Embryonic facial prominence (tissue), 1 donor: Measurements from ENCODE around the gene AMBRA1.
"Not testable (repeated sequence)": the region's sequence is repeated elsewhere in the genome, so short reads cannot be mapped to it uniquely, and the experiment has no call there.

Experiments used
- DNase-seq: peaks from one replicate; pipeline ENCODE4 v3.0.0-alpha.2; 2016; ENCODE audit errors: extremely low spot score

Gene AMBRA1

DNA sequence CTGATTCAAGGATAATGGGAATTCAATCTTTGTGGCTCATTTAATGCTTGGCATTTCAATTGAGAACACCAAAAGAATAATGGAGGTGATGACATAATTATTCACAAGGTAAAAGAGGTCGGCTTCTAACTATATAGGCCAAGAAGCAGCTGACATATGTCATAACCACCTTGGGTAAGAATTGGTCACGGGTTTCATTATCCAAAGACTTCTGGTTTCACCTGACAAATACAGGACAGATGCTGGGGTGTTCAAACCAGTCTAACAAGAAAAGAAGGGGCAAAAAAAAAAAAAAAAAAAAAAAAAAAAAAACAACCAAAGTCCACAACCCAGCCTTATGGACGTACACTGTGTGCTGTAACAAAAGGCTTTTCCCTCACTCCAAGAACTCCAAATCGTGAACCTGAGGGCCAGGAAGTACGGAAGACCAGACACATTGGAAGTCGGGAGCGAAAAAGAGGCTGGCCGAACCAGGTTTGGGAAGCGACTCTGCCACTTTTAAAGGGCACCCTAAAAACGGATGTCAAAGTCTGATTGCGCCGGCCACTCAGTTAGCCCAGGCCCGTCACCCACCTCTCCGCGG lies 22.8 kb upstream of the AMBRA1 start:
- peak; percentile 17 for DNase-seq

DNA sequence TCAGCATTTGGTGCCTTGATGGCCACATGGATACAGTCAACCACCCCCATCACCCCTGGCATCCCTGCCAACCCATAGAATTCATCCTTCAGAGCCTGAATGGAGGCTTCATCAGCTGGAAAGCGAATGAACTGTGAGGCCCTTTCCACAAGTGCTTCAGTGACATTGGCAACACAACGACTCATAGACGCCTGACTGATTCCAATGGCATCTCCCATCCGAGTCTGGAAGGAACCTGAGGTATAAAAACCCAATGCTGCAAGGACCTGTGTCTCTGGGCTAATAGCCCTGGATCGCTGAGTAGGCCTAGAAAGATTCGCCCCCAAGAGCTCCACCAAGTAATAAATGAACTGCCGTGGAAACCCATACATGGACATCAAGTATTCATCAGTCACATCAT lies 21.9 kb upstream of the AMBRA1 start:
- DNase-seq, result no peak

DNA sequence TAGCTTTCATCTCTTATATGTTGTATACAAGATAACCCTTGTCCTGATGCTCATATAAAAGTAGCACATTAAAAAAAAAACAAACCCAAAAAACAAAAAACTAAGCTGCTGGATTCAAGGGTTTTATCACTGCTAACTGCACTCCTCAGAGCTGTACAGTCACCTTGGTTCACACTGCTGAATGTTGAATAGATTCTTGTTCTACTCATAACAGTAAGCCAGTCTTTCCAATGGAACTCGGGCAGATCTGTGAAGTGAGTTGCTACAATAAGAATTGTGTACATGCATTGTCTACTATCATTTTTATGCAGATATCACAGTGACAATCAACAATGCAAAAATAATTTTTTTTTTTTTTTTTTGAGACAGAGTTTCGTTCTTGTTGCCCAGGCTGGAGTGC lies 18.5 kb upstream of the AMBRA1 start:
- DNase-seq, result no peak

DNA sequence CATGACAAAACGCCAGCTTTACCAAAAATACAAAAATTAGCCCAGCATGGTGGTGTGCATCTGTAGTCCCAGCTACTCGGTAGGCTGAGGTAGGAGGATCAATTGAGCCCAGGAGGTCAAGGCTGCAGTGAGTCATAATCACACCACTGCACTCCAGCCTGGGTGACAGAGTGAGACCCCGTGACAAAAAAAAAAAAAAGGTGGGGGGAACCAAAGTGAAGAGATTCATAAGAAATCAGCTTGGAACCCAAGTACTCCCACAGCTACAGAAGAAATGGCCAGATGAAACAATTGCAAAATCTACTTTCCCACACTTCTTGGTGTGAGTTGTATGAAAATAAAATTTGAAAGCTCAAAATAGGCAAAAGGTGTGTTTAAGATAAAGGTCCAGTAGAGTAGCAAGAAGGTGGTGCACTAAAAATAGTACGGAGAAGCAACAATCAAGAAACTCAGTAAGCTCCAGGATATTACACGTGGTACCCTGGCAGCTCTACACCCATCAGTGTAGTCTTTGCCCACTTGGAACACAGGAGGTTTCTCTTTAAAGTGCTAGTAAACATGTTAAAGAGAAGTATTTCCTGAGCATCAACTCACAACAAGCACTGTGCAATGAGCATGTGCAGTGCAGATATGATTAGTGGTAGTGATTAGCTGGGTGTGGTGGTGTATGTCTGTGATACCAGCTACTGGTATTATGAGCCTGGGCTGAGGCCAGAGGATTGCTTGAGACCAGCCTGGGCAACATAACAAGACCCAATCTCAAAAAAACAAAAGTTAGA lies 17.9 kb upstream of the AMBRA1 start:
- DNase-seq, result no peak

DNA sequence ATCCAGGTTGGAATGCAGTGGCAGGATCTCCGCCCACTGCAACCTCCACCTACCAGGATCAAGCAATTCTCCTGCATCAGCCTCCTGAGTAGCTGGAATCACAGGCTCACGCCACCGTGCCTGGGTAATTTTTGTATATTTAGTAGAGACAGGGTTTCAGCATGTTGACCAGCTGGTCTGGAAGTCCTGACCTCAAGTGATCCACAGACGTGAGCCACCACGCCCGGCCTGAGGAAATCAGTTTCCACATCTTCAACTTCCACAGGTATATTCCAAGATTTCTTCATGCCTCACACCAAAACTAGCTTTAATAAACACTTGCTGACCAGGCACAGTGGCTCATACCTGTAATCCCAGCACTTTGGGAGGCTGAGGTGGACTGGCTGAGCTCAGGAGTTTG lies 15.6 kb upstream of the AMBRA1 start:
- no peak for DNase-seq

DNA sequence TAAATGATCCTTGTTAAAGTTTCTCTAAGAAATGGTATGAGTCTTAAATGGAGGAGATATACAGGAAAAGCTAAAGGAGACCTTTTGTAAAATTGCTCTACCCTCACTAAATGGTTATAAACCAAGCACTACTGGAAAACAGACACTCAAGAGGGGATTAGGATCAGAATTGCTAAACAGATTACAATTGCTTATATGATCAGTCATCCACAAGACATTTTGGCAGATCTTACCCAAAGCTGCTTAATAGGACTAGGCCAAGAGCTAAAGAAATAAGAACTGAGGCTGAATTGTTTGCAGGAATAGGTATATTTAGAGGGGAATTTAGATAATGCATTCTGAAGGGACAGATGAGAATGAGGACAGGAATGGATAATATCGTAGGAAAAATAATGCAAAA lies 13.7 kb upstream of the AMBRA1 start:
- no peak for DNase-seq

DNA sequence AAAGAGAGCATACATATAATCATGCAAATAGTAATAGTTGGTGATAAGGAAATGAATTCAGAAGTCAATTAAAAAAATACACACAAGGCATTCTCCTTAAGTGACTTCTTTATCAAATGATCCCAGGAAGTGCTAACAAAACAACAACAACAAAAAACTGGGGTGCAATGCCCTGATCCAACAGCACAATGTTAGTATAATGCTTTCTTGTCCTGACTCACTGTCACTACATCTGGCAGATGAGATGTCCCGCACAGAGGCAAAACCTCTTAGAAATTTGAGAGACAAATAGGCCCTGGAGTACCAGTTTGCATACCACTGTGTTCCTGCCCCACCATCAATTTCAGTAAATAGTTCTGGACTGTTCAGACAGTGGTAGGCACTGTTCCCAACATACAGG lies 11.0 kb upstream of the AMBRA1 start:
- no peak for DNase-seq

DNA sequence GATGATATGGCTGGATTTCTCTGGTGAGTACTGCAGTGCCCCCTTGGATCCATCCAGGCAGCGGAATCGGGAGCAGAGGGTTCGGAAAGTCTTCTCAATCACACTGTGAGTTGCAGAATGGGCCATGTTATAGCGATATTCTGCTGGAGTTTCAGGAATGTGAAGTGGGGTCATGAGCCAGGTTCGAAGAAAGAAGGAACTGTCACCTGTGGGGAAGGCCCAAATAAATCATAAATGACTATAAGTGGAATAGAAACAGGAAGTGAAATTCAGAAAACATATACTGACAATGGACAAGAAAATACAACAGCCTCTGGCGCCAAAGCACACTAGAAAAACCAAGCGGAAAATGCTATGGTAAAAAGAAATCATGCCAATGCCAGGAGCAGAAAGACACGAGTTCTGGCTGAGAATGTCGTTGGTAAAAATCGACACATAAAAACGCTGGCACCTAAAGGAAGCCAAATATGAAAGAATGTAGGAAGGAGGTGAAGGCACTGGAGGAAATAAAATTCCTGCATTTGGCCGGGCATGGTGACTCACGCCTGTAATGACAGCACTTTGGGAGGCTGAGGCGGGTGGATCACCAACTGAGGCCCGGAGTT lies 10.0 kb upstream of the AMBRA1 start:
- no peak for DNase-seq

DNA sequence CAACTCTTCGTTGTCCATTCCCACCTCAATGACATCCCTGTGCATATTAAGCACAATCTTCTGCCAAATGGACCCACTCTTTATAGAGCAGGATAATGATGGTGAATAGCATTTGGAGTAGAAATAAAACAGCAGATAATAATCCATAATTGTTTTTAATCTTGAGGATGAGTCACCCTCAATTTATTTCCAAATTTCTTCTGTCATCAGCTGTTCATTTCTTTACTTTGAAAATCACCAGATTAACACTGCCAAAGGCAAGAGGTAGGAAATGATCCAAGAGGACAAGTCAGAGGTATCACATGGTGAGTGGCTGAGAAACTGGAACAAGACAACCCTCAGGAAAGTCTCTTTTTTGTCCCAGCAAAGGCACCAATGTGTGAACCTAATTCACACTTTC lies 7.3 kb upstream of the AMBRA1 start:
- DNase-seq, result no peak

DNA sequence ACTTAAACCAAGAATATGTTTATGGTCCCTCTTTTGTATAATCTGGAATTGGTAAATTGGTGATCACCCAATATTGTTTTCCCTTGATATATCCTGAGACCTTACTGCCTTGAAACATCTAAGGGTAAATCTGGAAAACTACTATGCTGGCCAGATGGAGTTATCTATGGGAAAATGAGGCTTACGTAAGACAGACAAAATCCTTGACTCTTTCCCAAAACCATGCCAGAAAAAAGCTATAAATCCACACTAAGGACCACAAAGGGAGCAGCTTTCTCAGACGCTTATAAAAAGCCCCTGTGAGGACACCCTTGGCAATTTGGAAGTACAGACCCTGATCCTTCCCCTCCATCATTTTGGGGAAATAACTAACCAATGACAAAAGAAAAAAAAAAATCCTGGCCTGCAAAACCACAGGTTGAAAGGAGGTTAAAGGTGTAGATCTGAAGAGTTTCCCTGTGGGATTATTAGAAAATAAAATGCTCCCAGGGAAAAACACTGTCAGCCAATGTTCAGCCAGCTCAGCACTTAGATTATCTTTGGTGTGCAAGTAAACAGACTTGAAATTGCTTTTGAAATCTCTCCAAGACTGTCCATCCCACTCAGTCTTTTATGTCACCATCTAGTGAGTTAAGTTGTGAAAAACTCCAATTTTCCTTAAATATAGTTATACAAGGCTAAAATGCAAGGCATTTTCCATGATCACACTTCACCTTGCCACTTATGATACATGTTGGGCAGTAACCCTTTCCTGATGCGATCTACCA lies 6.6 kb upstream of the AMBRA1 start:
- DNase-seq, result no peak

DNA sequence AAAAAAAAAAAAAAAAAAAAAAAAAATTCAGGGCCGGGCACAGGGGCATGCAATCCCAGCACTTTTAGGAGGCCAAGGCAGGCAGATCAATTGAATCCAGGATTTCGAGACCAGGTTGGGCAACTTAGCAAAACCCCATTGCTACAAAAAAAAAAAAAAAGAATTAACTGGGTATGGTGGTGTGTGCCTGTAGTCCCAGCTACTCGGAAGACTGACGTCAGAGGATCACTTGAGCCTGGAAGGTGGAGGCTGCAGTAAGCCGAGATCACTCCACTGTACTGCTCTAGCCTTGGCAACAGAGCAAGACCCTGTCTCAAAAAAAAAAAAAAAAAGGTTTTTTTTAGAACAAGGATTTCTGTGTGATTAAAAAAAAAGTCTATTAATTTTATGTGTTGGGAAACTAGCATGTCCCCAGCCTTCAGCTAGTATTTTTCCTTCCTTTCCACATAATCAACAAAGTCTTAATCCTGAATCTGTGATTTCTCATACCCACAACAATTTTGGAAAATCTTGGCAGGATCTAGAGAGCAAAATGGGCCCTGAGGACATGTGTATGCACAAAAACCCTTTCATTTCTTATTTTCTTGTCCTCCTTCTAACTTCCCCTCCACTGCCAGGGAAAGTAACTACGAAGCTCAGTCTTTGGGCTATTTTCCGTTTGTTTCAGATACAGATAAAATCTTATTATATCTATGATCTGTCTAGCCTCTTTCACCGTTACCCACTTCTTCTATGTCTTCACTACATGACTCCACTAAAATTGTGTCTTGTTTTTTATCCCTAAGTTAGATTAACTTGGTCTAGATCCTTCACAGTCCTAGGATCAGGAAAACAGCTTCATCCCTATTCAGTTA lies 5.7 kb upstream of the AMBRA1 start:
- no peak for DNase-seq

DNA sequence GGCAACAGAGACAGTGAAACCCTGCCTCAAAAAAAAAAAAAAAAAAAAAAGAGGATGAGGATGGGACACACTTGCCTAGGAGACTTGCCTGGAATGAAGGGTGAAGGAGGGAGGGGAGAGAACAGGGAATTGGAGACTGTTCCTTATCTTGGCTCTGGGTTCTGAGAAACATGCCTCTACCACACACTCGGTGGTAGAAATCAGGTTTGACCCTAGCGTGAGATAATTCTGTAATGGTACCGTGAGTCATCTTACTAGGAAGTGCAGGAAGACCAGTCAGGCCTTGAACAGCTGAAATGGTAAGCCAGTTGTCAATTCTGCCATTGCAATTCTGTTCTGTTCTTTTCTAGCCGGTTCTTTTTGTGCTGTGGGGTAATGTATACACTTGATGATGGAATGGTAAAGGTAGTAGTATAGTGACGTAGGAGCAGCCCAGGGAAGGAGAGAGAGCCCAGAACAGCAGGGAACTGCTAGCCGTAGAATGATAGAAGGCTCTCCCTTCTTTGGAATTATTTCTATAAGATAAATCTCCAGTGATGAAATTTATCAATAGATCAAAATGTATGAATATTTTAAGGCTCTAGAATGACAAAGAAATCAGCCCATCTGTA lies 3.9 kb upstream of the AMBRA1 start:
- DNase-seq, result no peak

DNA sequence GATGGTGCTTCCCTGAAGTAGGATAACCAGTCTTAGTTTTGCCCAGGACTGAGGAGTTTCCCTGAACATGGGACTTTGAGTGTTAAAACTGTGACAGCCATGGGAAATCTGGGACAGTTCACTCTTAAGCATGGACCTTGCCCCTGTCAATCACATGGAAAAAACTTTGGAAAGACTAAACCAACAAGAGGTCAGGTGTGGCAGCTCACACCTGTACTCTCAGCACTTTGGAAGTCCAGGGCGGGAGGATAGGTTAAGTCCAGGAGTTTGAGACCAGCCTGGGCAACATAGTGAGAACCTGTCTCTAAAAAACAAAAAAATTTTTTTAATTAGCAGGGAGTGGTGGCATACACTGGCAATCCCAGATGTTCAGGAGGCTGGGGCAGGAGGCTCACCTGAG lies 3.3 kb upstream of the AMBRA1 start:
- DNase-seq, result no peak

DNA sequence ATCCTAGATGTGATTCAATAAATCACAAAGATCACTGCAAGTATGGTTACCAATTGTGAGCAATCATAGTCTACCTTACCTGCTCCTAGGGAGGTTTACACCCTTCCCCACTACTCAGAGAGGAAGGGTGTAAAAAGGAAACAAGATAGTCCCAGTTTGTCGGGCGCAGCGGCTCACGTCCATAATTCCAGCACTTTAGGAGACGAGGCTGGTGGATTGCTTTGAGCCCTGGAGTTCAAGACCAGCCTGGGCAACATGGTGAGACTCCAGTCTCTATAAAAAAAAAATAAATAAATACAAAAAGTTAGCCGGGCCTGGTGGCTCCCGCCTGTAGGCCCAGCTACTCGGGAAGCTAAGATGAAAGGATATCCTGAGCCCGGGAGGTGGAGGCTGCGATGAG lies 962 bp upstream of the AMBRA1 start:
- no peak for DNase-seq

DNA sequence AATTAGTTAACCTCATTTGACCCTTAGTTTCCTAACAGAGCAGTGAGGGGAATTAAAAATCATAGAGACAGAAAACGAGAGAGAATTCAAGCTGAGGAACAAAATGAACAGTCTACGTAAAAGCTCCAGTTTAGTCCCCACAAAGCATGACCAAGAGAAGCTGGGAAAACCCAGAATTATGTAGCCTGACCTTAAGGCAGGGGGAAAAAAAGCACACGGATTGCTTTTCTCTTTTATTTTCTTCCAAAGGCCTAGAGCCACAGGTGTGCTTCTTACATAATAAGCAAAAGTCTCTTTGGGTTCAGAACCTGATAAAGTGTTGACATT lies 514 bp upstream of the AMBRA1 start:
- no peak for DNase-seq

DNA sequence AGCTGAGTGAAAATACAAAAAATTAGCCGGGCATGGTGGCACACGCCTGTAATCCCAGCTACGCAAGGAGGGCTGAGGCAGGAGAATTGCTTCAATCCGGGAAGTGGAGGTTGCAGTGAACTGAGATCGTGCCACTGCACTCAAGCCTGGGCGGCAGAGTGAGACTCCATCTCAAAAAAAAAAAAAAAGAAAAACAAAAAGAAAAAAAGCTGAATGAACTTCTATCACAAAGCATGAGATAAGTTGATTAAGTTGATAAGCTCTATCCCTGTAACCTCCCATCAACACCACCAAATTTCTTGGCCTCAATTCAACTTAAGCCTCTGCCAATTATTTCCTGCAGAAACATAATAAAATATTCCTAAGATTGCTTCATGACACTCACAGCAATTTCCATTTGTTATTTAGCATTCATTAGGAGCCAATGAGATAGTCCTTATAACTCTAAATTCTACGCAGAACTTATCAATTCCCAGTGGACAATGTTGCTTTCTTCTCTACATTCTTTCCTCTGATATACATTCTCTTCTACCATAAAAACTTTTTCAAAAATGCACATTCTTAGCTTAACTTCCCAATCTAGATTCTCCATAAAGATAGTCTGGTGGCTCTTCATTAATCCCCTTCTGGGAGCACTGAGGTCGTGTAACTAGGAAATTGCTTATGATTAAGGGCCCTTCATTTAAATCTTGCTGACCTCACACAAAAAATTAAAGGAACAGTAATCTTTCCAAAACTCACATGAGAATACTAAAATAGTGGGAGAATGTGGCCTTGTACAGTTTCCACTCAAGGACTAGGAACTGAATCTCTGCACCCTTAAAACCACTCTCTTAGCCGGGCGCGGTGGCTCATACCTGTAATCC lies 2.9 kb downstream of the AMBRA1 start:
- no peak for DNase-seq

DNA sequence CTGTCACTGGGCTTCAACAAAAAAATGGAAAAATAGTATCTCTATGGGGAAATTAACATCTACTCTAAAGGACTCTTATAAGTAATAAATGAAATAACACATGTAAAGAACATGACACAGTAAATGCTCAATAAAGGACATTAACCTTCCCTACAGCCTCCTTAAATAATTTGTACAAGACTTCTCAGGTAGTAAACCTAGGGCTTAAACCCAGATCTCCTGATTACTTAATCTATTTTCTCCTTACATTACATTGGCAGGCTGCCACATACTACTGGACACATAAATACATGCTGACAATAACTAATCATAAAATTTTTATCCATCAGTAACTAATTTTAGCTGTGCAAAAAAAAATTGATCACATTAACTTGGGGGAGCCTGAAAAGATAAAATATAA lies 4.9 kb downstream of the AMBRA1 start:
- no peak for DNase-seq

DNA sequence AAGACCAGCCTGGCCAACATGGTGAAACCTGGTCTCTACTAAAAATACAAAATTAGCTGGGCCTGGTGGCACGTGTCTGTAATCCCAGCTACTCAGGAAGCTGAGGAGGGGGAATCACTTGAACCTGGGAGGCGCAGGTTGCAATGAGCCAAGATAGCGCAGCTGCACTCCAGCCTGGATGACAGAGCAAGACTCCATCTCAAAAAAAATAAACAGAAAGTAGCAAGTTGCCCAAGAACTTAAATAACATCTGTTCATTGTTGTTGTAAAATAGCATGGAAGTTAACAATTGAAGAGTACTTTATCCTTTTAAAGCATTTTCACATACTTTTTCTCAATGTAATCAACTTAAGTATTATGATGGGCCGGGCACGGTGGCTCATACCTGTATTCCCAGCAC lies 5.7 kb downstream of the AMBRA1 start:
- DNase-seq, result no peak

DNA sequence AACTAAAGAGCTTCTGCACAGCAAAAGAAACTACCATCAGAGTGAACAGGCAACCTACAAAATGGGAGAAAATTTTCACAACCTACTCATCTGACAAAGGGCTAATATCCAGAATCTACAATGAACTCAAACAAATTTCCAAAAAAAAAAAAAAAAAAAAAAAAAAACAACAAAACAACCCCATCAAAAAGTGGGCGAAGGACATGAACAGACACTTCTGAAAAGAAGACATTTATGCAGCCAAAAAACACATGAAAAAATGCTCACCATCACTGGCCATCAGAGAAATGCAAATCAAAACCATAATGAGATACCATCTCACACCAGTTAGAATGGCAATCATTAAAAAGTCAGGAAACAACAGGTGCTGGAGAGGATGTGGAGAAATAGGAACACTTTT lies 10.3 kb downstream of the AMBRA1 start:
- not testable (repeated sequence) for DNase-seq

DNA sequence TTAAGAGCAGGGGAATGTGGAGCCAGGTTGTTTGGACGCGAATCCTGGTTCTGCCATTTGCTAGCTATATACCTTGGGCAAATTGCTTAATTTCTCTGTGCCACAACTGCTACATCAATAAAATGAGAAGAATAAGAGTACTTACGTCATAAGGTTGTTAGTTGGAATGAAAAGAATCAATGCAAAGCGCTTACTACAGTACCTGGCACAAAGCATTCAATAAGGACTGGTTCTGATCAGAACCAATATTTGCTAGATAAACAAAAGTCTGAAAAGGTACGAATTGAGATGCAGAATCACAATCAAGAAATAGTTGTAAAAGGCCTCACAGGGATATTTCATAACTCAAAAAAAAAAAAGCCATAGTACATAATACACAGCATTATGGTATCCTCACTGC lies 11.2 kb downstream of the AMBRA1 start:
- no peak for DNase-seq

DNA sequence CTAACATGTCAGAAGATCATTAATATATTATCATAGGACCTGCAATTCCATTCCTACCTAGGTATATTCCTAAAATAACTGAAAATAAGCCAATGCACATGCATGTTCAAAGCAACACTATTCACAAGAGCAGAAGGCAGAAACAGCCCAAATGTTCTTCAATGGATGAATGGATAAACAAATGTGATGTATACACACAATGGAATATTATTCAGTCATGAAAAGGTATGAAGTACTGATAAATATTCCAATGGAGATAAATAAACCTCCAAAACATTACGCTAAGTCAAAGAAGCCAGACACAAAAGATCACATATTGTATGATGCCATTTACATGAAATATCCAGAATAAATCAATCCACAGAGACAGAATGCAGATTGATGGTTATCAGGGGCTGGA lies 16.8 kb downstream of the AMBRA1 start:
- DNase-seq, result no peak
